Stimulated activated CD8-positive, alpha-beta memory T cell treated with anti-CD3 and anti-CD28 coated beads, Interleukin-7, amount 100 ng/mL, for 4 hours (primary cell): Measurements from ENCODE around the gene SUCLA2.
A peak's percentile ranks its signal among the peaks of the same experiment; 100 is the strongest.
"Not testable (repeated sequence)": the region's sequence is repeated elsewhere in the genome, so short reads cannot be mapped to it uniquely, and the experiment has no call there.

Experiments
- DNase-seq, 2 donors: peaks; one replicate each; pipeline ENCODE4 v3.0.0-alpha.2; 2020; ENCODE audit warnings: low read depth in 2 of 2

The SUCLA2 gene

GRCh38 chr13:48001114-48001881 is at the start of gene SUCLA2:
SUCLA2 (minus strand) TSS chr13:48001273; CDS start chr13:48001269, 4 bp downstream.
- peak; percentile 72 to 89 for DNase-seq

GRCh38 chr13:48050550-48050949 is 49.5 kb upstream of the SUCLA2 start:
- DNase-seq, result no peak

GRCh38 chr13:48043789-48044503 is 42.9 kb upstream of the SUCLA2 start:
- no peak for DNase-seq

GRCh38 chr13:48042894-48043293 is 41.8 kb upstream of the SUCLA2 start:
- DNase-seq, result no peak

- no peak for DNase-seq
Observed at GRCh38 chr13:48040896-48041295, 39.8 kb upstream of the SUCLA2 start.

GRCh38 chr13:48040049-48040448 is 39.0 kb upstream of the SUCLA2 start:
- DNase-seq, result no peak

GRCh38 chr13:48038761-48039160 is 37.7 kb upstream of the SUCLA2 start:
- no peak for DNase-seq

- peak; percentile 84 to 90 for DNase-seq
Observed at GRCh38 chr13:48037346-48038173, 36.5 kb upstream of the SUCLA2 start, which contains the start of gene NUDT15. NUDT15 (plus strand) TSS chr13:48037726; CDS start chr13:48037747, 21 bp downstream.

GRCh38 chr13:48029859-48030258 is 28.8 kb upstream of the SUCLA2 start:
- DNase-seq, result no peak

DNA sequence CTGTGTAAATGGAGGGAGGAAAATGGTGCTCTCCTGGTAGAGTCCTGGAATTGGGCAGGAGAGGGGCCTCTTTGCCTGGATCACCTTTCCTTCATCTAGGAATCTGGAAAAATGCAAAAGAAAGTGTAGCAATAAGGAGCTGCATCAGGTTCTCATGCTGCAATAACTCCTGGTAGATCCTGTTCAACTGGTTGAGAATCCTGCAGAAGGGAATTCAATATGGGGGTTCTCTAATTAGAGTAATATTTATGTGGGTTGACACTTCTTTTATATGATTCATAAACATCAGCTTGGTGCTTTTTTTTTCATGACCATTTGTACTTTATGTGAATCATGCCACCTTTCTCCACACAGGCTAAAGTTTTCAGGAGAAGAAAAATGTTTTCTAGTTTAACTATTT is 27.0 kb upstream of the SUCLA2 start:
- no peak for DNase-seq

DNA sequence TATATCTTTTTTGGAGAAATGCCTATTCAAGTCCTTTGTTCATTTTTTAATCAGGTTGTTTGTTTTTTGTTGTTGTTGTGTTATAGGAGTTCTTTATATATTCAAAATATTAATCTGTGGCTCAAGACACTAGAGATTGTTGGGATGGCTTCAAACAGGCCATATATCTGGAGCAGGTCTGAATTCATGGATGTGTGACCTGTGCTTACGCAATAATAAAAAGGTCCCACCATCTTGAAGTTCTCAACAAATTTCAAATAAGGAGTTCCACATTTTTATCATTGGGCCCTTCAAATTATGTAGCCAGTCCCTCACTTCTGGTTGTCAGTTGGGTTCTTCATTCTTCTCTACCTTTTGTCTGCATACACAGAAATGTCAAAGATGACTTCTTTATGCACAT is 18.7 kb upstream of the SUCLA2 start:
- no peak for DNase-seq

GRCh38 chr13:48018637-48019036 is 17.6 kb upstream of the SUCLA2 start:
- no peak for DNase-seq

DNA sequence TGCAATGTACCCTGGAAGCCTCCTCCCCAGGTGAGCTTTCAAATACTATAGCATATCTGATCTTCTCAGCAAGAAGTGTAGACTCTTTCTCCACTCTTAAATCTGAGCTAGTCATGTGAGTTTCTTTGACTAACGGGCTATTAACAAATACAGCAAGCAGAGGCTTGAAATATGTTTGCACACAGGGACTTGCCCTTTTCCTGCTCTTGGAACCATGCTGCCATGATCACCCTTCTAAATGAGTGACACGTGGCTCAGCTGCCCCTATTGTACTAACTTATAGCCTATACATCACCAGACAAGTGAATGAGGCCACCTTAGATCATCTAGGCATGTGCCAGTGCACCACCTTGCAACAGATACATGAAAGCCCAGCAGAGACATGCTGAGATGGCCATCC is 13.3 kb upstream of the SUCLA2 start:
- no peak for DNase-seq

GRCh38 chr13:48012668-48013067 is 11.6 kb upstream of the SUCLA2 start:
- DNase-seq, result no peak

DNA sequence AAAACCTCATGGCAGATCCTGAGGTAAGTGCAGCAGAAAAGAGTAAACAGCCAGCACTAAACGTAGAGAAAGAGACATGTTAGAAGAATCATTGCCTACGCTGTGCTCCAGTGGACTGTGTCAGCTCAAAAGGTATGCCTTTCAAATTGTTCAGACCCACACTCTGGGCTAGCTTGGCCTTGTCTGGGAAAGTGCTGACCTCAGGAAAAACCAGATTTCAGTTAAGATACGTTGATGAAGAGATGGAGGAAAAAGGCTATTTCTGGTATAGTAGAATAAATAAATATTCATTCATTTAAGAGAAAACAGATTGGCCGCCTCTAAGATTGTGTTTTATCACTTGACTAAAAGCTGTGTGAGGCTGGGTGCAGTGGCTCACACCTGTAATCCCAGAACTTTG is 9.6 kb upstream of the SUCLA2 start:
- no peak for DNase-seq

GRCh38 chr13:48009284-48009683 is 8.2 kb upstream of the SUCLA2 start:
- no peak for DNase-seq

GRCh38 chr13:48006396-48006795 is 5.3 kb upstream of the SUCLA2 start:
- no peak for DNase-seq

GRCh38 chr13:48004201-48004600 is 3.1 kb upstream of the SUCLA2 start:
- no peak for DNase-seq

GRCh38 chr13:48001999-48002398 is 926 bp upstream of the SUCLA2 start:
- DNase-seq, result not testable (repeated sequence)

DNA sequence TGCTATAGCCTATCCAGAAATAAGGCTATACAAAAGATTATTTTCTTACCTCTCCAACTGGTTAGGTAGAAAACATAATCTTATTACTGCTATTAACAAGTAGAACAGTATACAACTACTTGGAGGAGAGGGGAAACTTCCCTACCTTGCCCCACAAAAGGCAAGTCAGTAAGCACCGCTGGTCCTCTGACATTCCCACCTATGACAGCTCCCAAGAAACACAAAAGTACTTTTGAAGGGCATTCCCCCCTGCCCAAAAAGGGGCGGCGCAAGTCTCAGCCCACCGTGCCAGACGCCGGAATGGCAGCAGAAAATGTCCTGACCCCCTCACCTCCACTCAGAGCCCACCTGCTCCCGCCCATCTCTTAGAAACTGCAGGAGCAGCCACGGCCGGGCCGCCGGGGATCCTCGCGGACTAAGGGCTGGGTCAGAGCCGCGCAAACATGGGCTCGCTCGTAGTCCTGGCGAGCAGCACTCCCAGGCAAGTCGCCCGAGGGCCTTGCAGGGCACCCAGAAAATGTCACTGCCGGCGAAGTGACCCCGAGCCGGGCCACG is 437 bp downstream of the SUCLA2 start:
- DNase-seq, result no peak

GRCh38 chr13:47999973-48000372 is 1.1 kb downstream of the SUCLA2 start:
- no peak for DNase-seq

DNA sequence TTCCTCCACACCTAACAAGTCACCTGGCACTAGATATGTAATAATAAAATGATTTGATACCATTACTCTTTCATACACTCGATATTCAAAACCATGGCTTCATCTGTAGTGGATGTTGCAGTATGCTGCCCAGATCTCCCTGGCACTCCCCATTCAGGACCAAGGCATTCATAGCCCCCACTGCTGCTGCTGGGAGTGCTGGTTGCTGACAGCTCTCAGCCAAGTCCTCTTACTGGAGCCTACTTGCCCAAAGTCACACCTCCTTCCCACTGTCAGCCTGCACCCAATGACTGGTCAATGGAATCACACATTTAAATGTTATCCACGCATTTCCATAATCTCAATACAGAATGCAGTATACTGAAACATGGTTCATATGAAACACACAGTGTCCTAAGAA is 3.7 kb downstream of the SUCLA2 start:
- no peak for DNase-seq
